ENCODE measurements around the gene TMEM250.

TMEM250 gene

GRCh38 chr9:136142414-136142796, 23.7 kb upstream of the TMEM250 start:
- TF ChIP-seq CTCF (IDR thresholded peaks at IDR 0.05; ENCODE audit: low read depth, low read length) = no peak
- H3K4me3 ChIP-seq (ENCODE audit: low read depth, low read length) = no peak overlapping the region

GRCh38 chr9:136141682-136142413, 23.2 kb upstream of the TMEM250 start:
- TF ChIP-seq CTCF (IDR thresholded peaks at IDR 0.05; ENCODE audit: low read depth, low read length) = no peak

GRCh38 chr9:136140966-136141365, 22.3 kb upstream of the TMEM250 start:
- TF ChIP-seq CTCF (IDR thresholded peaks at IDR 0.05; ENCODE audit: low read depth, low read length) = no peak
- H3K4me3 ChIP-seq (ENCODE audit: low read depth, low read length) = no peak overlapping the region

More at GRCh38 chr9:136141682-136142413, 23.2 kb upstream of the TMEM250 start:
- no peak overlapping the region for H3K4me3 ChIP-seq (ENCODE audit: low read depth, low read length)

GRCh38 chr9:136140046-136140445, 21.4 kb upstream of the TMEM250 start:
- H3K4me3 ChIP-seq (ENCODE audit: low read depth, low read length) = no peak overlapping the region
- no peak for TF ChIP-seq CTCF (IDR thresholded peaks at IDR 0.05; ENCODE audit: low read depth, low read length)

GRCh38 chr9:136138566-136138965, 19.9 kb upstream of the TMEM250 start:
- H3K4me3 ChIP-seq (ENCODE audit: low read depth, low read length) = no peak overlapping the region
- TF ChIP-seq CTCF (IDR thresholded peaks at IDR 0.05; ENCODE audit: low read depth, low read length) = no peak

GRCh38 chr9:136137321-136138265, 18.9 kb upstream of the TMEM250 start:
- TF ChIP-seq CTCF (IDR thresholded peaks at IDR 0.05; ENCODE audit: low read depth, low read length) = no peak

More at GRCh38 chr9:136137321-136138265, 18.9 kb upstream of the TMEM250 start:
- no peak overlapping the region for H3K4me3 ChIP-seq (ENCODE audit: low read depth, low read length)
